ENCODE data around the gene NAV1.
A peak's percentile ranks its signal among the peaks of the same experiment; 100 is the strongest.

NAV1 gene

DNA sequence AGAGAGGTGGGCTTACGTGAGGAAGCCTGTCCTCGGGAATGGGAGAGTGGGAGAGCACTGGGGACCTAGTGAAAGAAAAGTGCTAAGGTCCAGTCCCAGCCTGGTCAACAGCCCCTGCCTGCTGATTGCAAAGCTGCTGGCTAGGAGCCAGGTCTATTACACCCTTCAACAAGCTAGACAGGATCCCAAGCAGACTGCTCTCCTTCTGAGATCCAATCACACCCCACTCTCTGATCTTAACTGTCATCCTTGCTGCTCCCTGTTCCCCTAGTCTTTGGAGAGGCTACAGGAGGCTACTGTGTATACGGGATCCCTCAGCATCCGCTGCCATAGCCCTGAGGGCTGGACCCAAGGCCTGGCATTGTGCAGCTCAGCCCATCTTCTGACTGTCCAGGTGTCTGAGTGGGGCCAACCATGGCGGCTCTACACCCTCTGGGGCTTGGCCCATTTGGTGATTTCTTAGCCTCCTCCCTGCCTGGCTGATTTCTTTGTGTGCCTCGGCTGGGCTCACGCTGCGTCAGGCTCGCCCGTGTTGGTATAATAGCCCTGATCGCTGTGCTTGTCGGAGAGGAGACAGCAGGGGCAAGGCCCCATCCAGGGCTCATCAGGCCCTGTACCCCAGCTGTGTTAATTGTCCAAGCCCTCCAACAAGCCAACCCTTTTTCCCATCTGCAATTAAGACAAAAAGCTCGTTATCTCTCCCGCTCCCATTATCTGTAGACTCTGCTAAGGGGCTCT is 43.9 kb downstream of the NAV1 start:
- H2BK120ac ChIP-seq (ENCODE audit: insufficient read depth, low read length, poor library complexity) = no peak overlapping the region
- no peak overlapping the region for H4K12ac ChIP-seq (ENCODE audit: low read depth, low read length)
- H3K4ac ChIP-seq (ENCODE audit: low read depth, low read length) = no peak overlapping the region
- no peak overlapping the region for H3K27ac ChIP-seq (ENCODE audit: low read depth, low read length)
- no CpG with 5 or more reads among the region's 14 CpGs for WGBS (ENCODE audit: extremely low coverage, insufficient coverage, insufficient read length)
- H2BK12ac ChIP-seq (ENCODE audit: low read length) = no peak overlapping the region
- H2AK5ac ChIP-seq (ENCODE audit: low read length) = no peak overlapping the region
- H2BK5ac ChIP-seq (ENCODE audit: low read depth, low read length, poor library complexity) = no peak overlapping the region
- DNase-seq = no peak
- no peak overlapping the region for H3K4me2 ChIP-seq (ENCODE audit: low read length)
- H3K36me3 ChIP-seq (ENCODE audit: control insufficient read depth in 1 of 2, insufficient read depth in 2 of 2, low read length in 2 of 2) = peaks cover 0 to 3% of the 10 kb centered on the region in 2 experiments
- H3K4me1 ChIP-seq (ENCODE audit: control insufficient read depth in 1 of 2, insufficient read depth in 2 of 2, low read length in 2 of 2) = peaks cover 0 to 4% of the 10 kb centered on the region in 2 experiments
- no peaks in the 10 kb centered on the region for H3K9me3 ChIP-seq (ENCODE audit: insufficient read depth, low read depth, low read length)
- no peak overlapping the region for H3K23ac ChIP-seq (ENCODE audit: low read length)
- no peak overlapping the region for H3K14ac ChIP-seq (ENCODE audit: low read length)
- H3K79me1 ChIP-seq (ENCODE audit: low read length) = no peaks in the 10 kb centered on the region
- H3K4me3 ChIP-seq (ENCODE audit: low read depth, low read length) = no peak overlapping the region
- no peak overlapping the region for H4K91ac ChIP-seq (ENCODE audit: low read depth, low read length)
- H3K27me3 ChIP-seq (ENCODE audit: insufficient read depth, low read length) = no peaks in the 10 kb centered on the region
- H3K18ac ChIP-seq (ENCODE audit: low read length) = no peak overlapping the region
- no peak overlapping the region for H3K9ac ChIP-seq (ENCODE audit: low read length)
- peaks cover 2% of the 10 kb centered on the region for H3K79me2 ChIP-seq (ENCODE audit: control insufficient read depth, insufficient read depth, low read length, poor library complexity)
- H2AFZ ChIP-seq (ENCODE audit: insufficient read depth, low read length, poor library complexity) = no peak overlapping the region
- H4K8ac ChIP-seq (ENCODE audit: low read depth, low read length) = no peak overlapping the region

DNA sequence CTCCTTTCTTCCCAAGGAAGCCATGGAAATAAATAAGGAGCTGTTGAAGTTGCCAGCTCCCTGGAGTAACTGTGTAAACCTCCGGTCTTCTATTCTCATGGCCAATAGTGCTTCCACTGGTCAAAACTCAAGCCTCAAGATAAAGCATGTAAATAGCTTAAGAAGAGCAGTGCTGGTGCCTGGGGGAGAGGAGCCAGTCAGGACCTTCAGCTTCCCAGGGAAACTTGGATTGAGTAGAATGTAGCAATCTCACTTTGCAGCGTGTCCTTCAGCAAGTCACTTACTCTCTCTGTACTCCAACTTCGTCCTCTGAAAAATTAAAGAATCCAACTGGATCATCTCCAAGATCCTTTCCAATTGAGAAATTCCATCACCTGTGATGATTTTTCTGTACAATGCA is 44.7 kb downstream of the NAV1 start:
- Histone ChIP-seq H3K79me1 (ENCODE audit: low read length) (no peaks in the 10 kb centered on the region), H2BK12ac (ENCODE audit: low read length) (no peak overlapping the region), H3K9me3 (ENCODE audit: insufficient read depth, low read depth, low read length) (no peaks in the 10 kb centered on the region), H3K4me2 (ENCODE audit: low read length) (no peak overlapping the region), H3K4ac (ENCODE audit: low read depth, low read length) (no peak overlapping the region), H3K27me3 (ENCODE audit: insufficient read depth, low read length) (no peaks in the 10 kb centered on the region), H3K4me3 (ENCODE audit: low read depth, low read length) (no peak overlapping the region), H2BK5ac (ENCODE audit: low read depth, low read length, poor library complexity) (no peak overlapping the region), H4K8ac (ENCODE audit: low read depth, low read length) (no peak overlapping the region), H3K9ac (ENCODE audit: low read length) (no peak overlapping the region), H3K23ac (ENCODE audit: low read length) (no peak overlapping the region), H4K91ac (ENCODE audit: low read depth, low read length) (no peak overlapping the region), H3K79me2 (ENCODE audit: control insufficient read depth, insufficient read depth, low read length, poor library complexity) (peaks cover 2% of the 10 kb centered on the region), H3K18ac (ENCODE audit: low read length) (no peak overlapping the region), H4K12ac (ENCODE audit: low read depth, low read length) (no peak overlapping the region), H3K36me3 (ENCODE audit: control insufficient read depth in 1 of 2, insufficient read depth in 2 of 2, low read length in 2 of 2) (peaks cover 0 to 3% of the 10 kb centered on the region in 2 experiments), H3K4me1 (ENCODE audit: control insufficient read depth in 1 of 2, insufficient read depth in 2 of 2, low read length in 2 of 2) (peaks cover 0 to 4% of the 10 kb centered on the region in 2 experiments), H3K27ac (ENCODE audit: low read depth, low read length) (no peak overlapping the region), H3K14ac (ENCODE audit: low read length) (no peak overlapping the region), H2AK5ac (ENCODE audit: low read length) (no peak overlapping the region), H2AFZ (ENCODE audit: insufficient read depth, low read length, poor library complexity) (no peak overlapping the region), H2BK120ac (ENCODE audit: insufficient read depth, low read length, poor library complexity) (no peak overlapping the region)
- no CpG with 5 or more reads among the region's 3 CpGs for WGBS (ENCODE audit: extremely low coverage, insufficient coverage, insufficient read length)
- DNase-seq = no peak

DNA sequence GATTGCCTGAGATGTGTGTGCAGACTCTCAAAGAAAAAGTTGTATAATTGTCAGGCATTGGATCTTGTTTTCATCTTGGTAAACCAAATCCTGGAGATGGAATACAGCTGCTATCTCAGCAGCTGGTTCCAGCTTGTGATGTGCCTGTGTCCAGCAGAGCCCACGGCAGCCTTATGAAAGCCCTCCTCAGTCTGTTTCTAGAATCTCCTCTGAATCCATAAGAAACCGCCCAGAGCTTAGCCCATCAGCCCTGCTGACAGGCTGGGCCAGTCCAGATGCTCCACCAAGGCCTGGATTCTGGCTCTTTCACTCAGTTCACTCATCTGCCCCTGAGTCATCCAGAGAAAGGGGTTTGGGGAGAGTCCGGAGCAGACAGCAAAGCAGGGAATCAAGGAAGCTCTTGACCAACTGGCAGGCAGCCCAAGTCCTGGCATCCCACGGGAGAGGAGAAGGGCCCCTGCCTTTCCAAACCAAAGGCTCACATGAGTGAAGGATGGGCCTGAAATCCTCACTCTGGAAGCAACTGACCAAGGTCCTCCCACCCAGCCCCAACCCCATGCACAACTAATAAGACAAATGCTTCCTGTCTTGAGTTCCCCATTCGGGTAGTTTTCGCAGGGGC is 45.7 kb downstream of the NAV1 start:
- H2BK120ac ChIP-seq (ENCODE audit: insufficient read depth, low read length, poor library complexity) = no peak overlapping the region
- no peak overlapping the region for H3K4me2 ChIP-seq (ENCODE audit: low read length)
- no peak overlapping the region for H3K27ac ChIP-seq (ENCODE audit: low read depth, low read length)
- H3K79me1 ChIP-seq (ENCODE audit: low read length) = no peaks in the 10 kb centered on the region
- no peak overlapping the region for H3K14ac ChIP-seq (ENCODE audit: low read length)
- H3K18ac ChIP-seq (ENCODE audit: low read length) = no peak overlapping the region
- peaks cover 0 to 4% of the 10 kb centered on the region in 2 experiments for H3K4me1 ChIP-seq (ENCODE audit: control insufficient read depth in 1 of 2, insufficient read depth in 2 of 2, low read length in 2 of 2)
- H3K23ac ChIP-seq (ENCODE audit: low read length) = no peak overlapping the region
- H3K36me3 ChIP-seq (ENCODE audit: control insufficient read depth in 1 of 2, insufficient read depth in 2 of 2, low read length in 2 of 2) = peaks cover 2 to 3% of the 10 kb centered on the region in 2 experiments
- no peak overlapping the region for H2BK5ac ChIP-seq (ENCODE audit: low read depth, low read length, poor library complexity)
- no peak overlapping the region for H4K12ac ChIP-seq (ENCODE audit: low read depth, low read length)
- WGBS (ENCODE audit: extremely low coverage, insufficient coverage, insufficient read length) = no CpG with 5 or more reads among the region's 6 CpGs
- no peak overlapping the region for H3K4ac ChIP-seq (ENCODE audit: low read depth, low read length)
- no peak overlapping the region for H3K4me3 ChIP-seq (ENCODE audit: low read depth, low read length)
- peaks cover 2% of the 10 kb centered on the region for H3K79me2 ChIP-seq (ENCODE audit: control insufficient read depth, insufficient read depth, low read length, poor library complexity)
- H4K91ac ChIP-seq (ENCODE audit: low read depth, low read length) = no peak overlapping the region
- H2AK5ac ChIP-seq (ENCODE audit: low read length) = no peak overlapping the region
- H3K9ac ChIP-seq (ENCODE audit: low read length) = no peak overlapping the region
- no peaks in the 10 kb centered on the region for H3K27me3 ChIP-seq (ENCODE audit: insufficient read depth, low read length)
- no peak overlapping the region for H2BK12ac ChIP-seq (ENCODE audit: low read length)
- H2AFZ ChIP-seq (ENCODE audit: insufficient read depth, low read length, poor library complexity) = no peak overlapping the region
- no peaks in the 10 kb centered on the region for H3K9me3 ChIP-seq (ENCODE audit: insufficient read depth, low read depth, low read length)
- no peak overlapping the region for H4K8ac ChIP-seq (ENCODE audit: low read depth, low read length)
- DNase-seq = peak in 1 of 2 donors; percentile 20

DNA sequence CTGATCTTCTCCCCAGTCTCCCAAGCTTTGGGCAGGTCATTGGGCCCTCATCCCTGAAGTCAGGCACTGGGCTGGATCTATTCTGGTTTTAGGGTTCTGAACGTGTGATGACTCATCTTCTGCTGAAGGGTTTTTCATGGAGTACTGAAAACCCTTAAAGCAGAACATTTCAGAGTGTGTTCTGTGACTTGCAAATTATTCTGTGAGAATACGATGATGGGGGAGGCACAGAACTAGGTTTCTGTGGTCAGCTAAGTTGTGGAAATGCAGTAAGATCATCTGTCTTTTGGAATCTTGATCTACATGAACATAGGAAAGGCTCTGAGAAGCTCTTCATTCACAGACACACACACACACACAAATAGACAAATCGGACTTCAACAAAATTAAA is 46.2 kb downstream of the NAV1 start:
- no peak overlapping the region for H2AK5ac ChIP-seq (ENCODE audit: low read length)
- H3K27ac ChIP-seq (ENCODE audit: low read depth, low read length) = no peak overlapping the region
- H2BK120ac ChIP-seq (ENCODE audit: insufficient read depth, low read length, poor library complexity) = no peak overlapping the region
- no peak for DNase-seq
- H3K23ac ChIP-seq (ENCODE audit: low read length) = no peak overlapping the region
- H3K4me3 ChIP-seq (ENCODE audit: low read depth, low read length) = no peak overlapping the region
- no peaks in the 10 kb centered on the region for H3K27me3 ChIP-seq (ENCODE audit: insufficient read depth, low read length)
- H4K8ac ChIP-seq (ENCODE audit: low read depth, low read length) = no peak overlapping the region
- no peak overlapping the region for H3K4me2 ChIP-seq (ENCODE audit: low read length)
- H4K91ac ChIP-seq (ENCODE audit: low read depth, low read length) = no peak overlapping the region
- H3K18ac ChIP-seq (ENCODE audit: low read length) = no peak overlapping the region
- no peak overlapping the region for H3K4ac ChIP-seq (ENCODE audit: low read depth, low read length)
- H3K4me1 ChIP-seq (ENCODE audit: control insufficient read depth in 1 of 2, insufficient read depth in 2 of 2, low read length in 2 of 2) = peaks cover 0 to 4% of the 10 kb centered on the region in 2 experiments
- H3K36me3 ChIP-seq (ENCODE audit: control insufficient read depth in 1 of 2, insufficient read depth in 2 of 2, low read length in 2 of 2) = peaks cover 7% of the 10 kb centered on the region in 2 experiments
- H2BK5ac ChIP-seq (ENCODE audit: low read depth, low read length, poor library complexity) = no peak overlapping the region
- no peak overlapping the region for H4K12ac ChIP-seq (ENCODE audit: low read depth, low read length)
- no CpG with 5 or more reads among the region's 3 CpGs for WGBS (ENCODE audit: extremely low coverage, insufficient coverage, insufficient read length)
- H3K9ac ChIP-seq (ENCODE audit: low read length) = no peak overlapping the region
- H3K14ac ChIP-seq (ENCODE audit: low read length) = no peak overlapping the region
- no peak overlapping the region for H2BK12ac ChIP-seq (ENCODE audit: low read length)
- H3K9me3 ChIP-seq (ENCODE audit: insufficient read depth, low read depth, low read length) = no peaks in the 10 kb centered on the region
- no peak overlapping the region for H2AFZ ChIP-seq (ENCODE audit: insufficient read depth, low read length, poor library complexity)
- peaks cover 2% of the 10 kb centered on the region for H3K79me2 ChIP-seq (ENCODE audit: control insufficient read depth, insufficient read depth, low read length, poor library complexity)
- no peaks in the 10 kb centered on the region for H3K79me1 ChIP-seq (ENCODE audit: low read length)
